GM12878 (cell line): Measurements from ENCODE around the gene NPIPB6. TPM values are rescaled to one million over a fixed set of nuclear protein-coding genes. Genes with fewer than 3 reads are reported as not detected.

Source experiments
- ATAC-seq: fragments of 200-7000 bp; cut with Tn5 transposase; 3 replicates; pipeline ENCODE4 v1.9.1; 2020; ENCODE audit warnings: mild to moderate bottlenecking, moderate library complexity
- BruUV-seq: library from RNA; stranded (reverse); fragments of 400-500 nt; replicated peaks from 2 replicates; lab custom pipeline; 2021; lab: Mats Ljungman, UMichigan
- CTCF ChIA-PET: fragments of 300-600 bp; sonication (Branson Sonifier 250); formaldehyde crosslinking; extraction: SDS; loops from one replicate; lab custom pipeline; 2021; ENCODE audit warnings: inconsistent platforms; lab: Yijun Ruan, JAX
- POLR2A ChIA-PET: fragments of 350-600 bp; formaldehyde crosslinking; extraction: SDS; loops from one replicate; lab custom pipeline; 2021; ENCODE audit warnings: inconsistent platforms; lab: Charles Lee
- RAD21 ChIA-PET: fragments of 300-600 bp; sonication (Branson Sonifier 250); formaldehyde crosslinking; loops from one replicate; lab custom pipeline; 2023; ENCODE audit warnings: antibody characterized with exemption; ENCODE audit not compliant: unreplicated experiment; lab: Charles Lee
- SMC1A ChIA-PET: fragments of 300-600 bp; sonication (Branson Sonifier 250); formaldehyde crosslinking; loops from one replicate; lab custom pipeline; 2023; ENCODE audit not compliant: unreplicated experiment, uncharacterized antibody; lab: Charles Lee
- DNase-seq: peaks from one replicate; pipeline ENCODE4 v3.0.0-alpha.2; 2011; ENCODE audit warnings: low read depth, low spot score
- FAIRE-seq: peaks from 3 replicates; lab custom pipeline; 2011; peaks lifted over from hg19 to GRCh38; lab: Jason Lieb, UNC
- H2AFZ ChIP-seq: 2 replicates; pipeline ENCODE4 v1.6.0; 2011; ENCODE audit warnings: low read depth, low read length, control low read depth; ENCODE audit not compliant: control insufficient read depth
- H3K27ac ChIP-seq: 2 replicates; pipeline ENCODE4 v1.5.1; 2011; ENCODE audit warnings: control low read depth; ENCODE audit not compliant: control insufficient read depth, insufficient read depth
- H3K27me3 ChIP-seq, 2 experiments: replicated peaks in 1 of 2; 2 replicates each; pipeline versions ENCODE4 v1.6.0 to v1.6.1; 2011; ENCODE audit warnings: low read length in 1 of 2; ENCODE audit not compliant: control insufficient read depth in 2 of 2, insufficient read depth in 2 of 2
- H3K36me3 ChIP-seq, 2 experiments: 2 replicates each; pipeline ENCODE4 v1.5.1; 2011; ENCODE audit warnings: low read length in 1 of 2; ENCODE audit not compliant: control insufficient read depth in 2 of 2, insufficient read depth in 2 of 2
- H3K4me1 ChIP-seq: 2 replicates; pipeline ENCODE4 v1.6.1; 2011; ENCODE audit warnings: mild to moderate bottlenecking, low read length, moderate library complexity, mixed read lengths; ENCODE audit not compliant: control insufficient read depth, insufficient read depth
- H3K4me2 ChIP-seq: 2 replicates; pipeline ENCODE4 v1.6.0; 2011; ENCODE audit warnings: control low read depth; ENCODE audit not compliant: control insufficient read depth, insufficient read depth
- H3K4me3 ChIP-seq: fragments of 200-600 bp; sonication (generic); 2 replicates; pipeline ENCODE4 v1.5.1; 2016
- H3K79me2 ChIP-seq: 2 replicates; pipeline ENCODE4 v1.6.0; 2011; ENCODE audit warnings: low read length; ENCODE audit not compliant: control insufficient read depth, insufficient read depth
- H3K9ac ChIP-seq: 2 replicates; pipeline ENCODE4 v1.8.0; 2011; ENCODE audit warnings: low read length, control low read depth, mixed read lengths; ENCODE audit not compliant: control insufficient read depth, insufficient read depth
- H3K9me3 ChIP-seq: replicated peaks from 3 replicates; pipeline ENCODE4 v1.5.1; 2011; ENCODE audit warnings: mild to moderate bottlenecking, low read length; ENCODE audit not compliant: control insufficient read depth, insufficient read depth
- H4K20me1 ChIP-seq: 2 replicates; pipeline ENCODE4 v1.6.0; 2011; ENCODE audit not compliant: control insufficient read depth, insufficient read depth
- BCLAF1 ChIP-seq: fragments of 450-650 bp; IDR thresholded peaks from 2 replicates; pipeline ENCODE4 v1.6.1; 2017; ENCODE audit warnings: antibody characterized with exemption, mild to moderate bottlenecking, moderate library complexity
- CTCF ChIP-seq, 3 experiments: IDR thresholded peaks in 2 of 3; conservative IDR thresholded peaks in 1 of 3; 2 replicates each; pipeline ENCODE4 v1.5.1; 2011; ENCODE audit warnings: low read depth in 3 of 3, low read length in 3 of 3, mild to moderate bottlenecking in 3 of 3, control low read depth in 2 of 3, moderate library complexity in 2 of 3, inconsistent platforms in 1 of 3, mixed read lengths in 1 of 3; ENCODE audit not compliant: control insufficient read depth in 2 of 3, insufficient read depth in 1 of 3; ENCODE audit errors: extremely low read depth in 1 of 3
- PAX5 ChIP-seq: IDR thresholded peaks from 2 replicates; pipeline ENCODE4 v1.6.1; 2011; ENCODE audit warnings: low read depth, low read length, borderline replicate concordance
- SKIL ChIP-seq: fragments of 450-650 bp; IDR thresholded peaks from 2 replicates; pipeline ENCODE4 v1.6.1; 2017; ENCODE audit warnings: mild to moderate bottlenecking, low read depth, inconsistent platforms; ENCODE audit not compliant: poor library complexity, severe bottlenecking
- ZBTB33 ChIP-seq: fragments of 450-650 bp; IDR thresholded peaks from 2 replicates; pipeline ENCODE4 v1.6.1; 2017; ENCODE audit warnings: mild to moderate bottlenecking
- ZBTB4 ChIP-seq: fragments of 450-650 bp; formaldehyde crosslinking; IDR thresholded peaks from 2 replicates; pipeline ENCODE4 v1.4.0; 2022; ENCODE audit warnings: mild to moderate bottlenecking, moderate library complexity
- ZNF207 ChIP-seq: fragments of 450-650 bp; IDR thresholded peaks from 2 replicates; pipeline ENCODE4 v1.6.1; 2014; ENCODE audit warnings: antibody characterized with exemption, mild to moderate bottlenecking, borderline replicate concordance
- WGBS: methylation state at CpG from one replicate; pipeline ENCODE4 v1.1.6; 2016; ENCODE audit warnings: low lambda C conversion rate; ENCODE audit not compliant: insufficient replicate concordance, insufficient coverage; ENCODE audit errors: missing lambda C conversion rate; 5-methylcytosine and 5-hydroxymethylcytosine counted together
- in situ Hi-C: fragments of 300-500 bp; cut with MboI; formaldehyde crosslinking; loops from 9 replicates; pipeline ENCODE4 v1.14.3; 2018; ENCODE audit warnings: mixed read lengths
- intact Hi-C: fragments of 100-400 bp; cut with micrococcal nuclease; formaldehyde crosslinking; loops from one replicate; pipeline ENCODE4 v1.14.2; 2022; ENCODE audit not compliant: unreplicated experiment
- polyA plus RNA-seq, 11 experiments: library from polyadenylated mRNA; depleted of rRNA in 4 of 11; unstranded in 6 of 11; stranded (reverse) in 5 of 11; fragments of >200 nt; fragmentation: Nextera tagmentation in 4 of 11; fragmentation: Illumina TruSeq in 1 of 11; extraction: Ambion mirVana in 4 of 11; extraction: Trizol in 1 of 11; gene quantifications; 1 replicate in 1 of 11; 2 replicates in 10 of 11; pipeline versions ENCODE4 v1.2.1 to v1.2.3, GENCODE V29; 2011 to 2016; ENCODE audit warnings: inconsistent platforms in 2 of 11, missing spikeins in 2 of 11, low read depth in 1 of 11
- total RNA-seq, 4 experiments: library from RNA; depleted of rRNA in 3 of 4; stranded (reverse); fragments of >200 nt in 3 of 4; fragmentation: Illumina TruSeq in 1 of 4; extraction: Trizol in 1 of 4; gene quantifications; 2 replicates each; pipeline versions ENCODE4 v1.2.1 to v1.2.3, GENCODE V29; 2013 to 2021

Gene NPIPB6
- total and polyA plus RNA-seq, 10 of the 15 experiments (the other 5 are each of a cell fraction or from before 2014, with no cell fraction given), result 0.24 to 0.76 (median 0.44) TPM; not detected in 5

GRCh38 chr16:28310796-28311195, 52.5 kb downstream of the NPIPB6 start (continued):
- TF ChIP-seq ZNF207 (no peak), CTCF (IDR thresholded peaks at IDR 0.05 in 2 of 3, conservative IDR thresholded peaks at IDR 0.05 in 1 of 3; ENCODE audit: control insufficient read depth in 2 of 3, extremely low read depth in 1 of 3, insufficient read depth in 1 of 3, low read depth in 3 of 3, low read length in 3 of 3) (no peak), SKIL (no peak)

GRCh38 chr16:28309811-28310311, 53.4 kb downstream of the NPIPB6 start:
- DNase-seq (no peak), ATAC-seq (peak; percentile 45; the same call in 1 of the 3 replicates), FAIRE-seq (no peak)
- Histone ChIP-seq H3K9me3 (no peaks in the 10 kb centered on the region), H2AFZ (no peak overlapping the region), H4K20me1 (no peaks in the 10 kb centered on the region), H3K4me1 (peaks cover 3% of the 10 kb centered on the region; the same call in 1 of the 2 replicates), H3K79me2 (no peaks in the 10 kb centered on the region), H3K36me3 (no peaks in the 10 kb centered on the region), H3K4me3 (no peak overlapping the region), H3K27me3 (peaks cover 0 to 2% of the 10 kb centered on the region in 2 experiments; a peak in 2 of 4 replicates), H3K4me2 (no peak overlapping the region), H3K9ac (no peak overlapping the region), H3K27ac (no peak overlapping the region)
- 14% methylated on average over 20 of the region's 20 CpGs for WGBS
- BruUV-seq, result no TSS peak
- ChIA-PET SMC1A (no interaction called here), RAD21 (interaction anchor here (1.0 kb wide), 1 partner anchor 30 kb away, joined by 5 read pairs; no protein-coding TSS in a partner anchor), POLR2A (interaction anchor here (0.5 kb wide), 1 partner anchor 91 kb away, joined by 5 read pairs; no protein-coding TSS in a partner anchor), CTCF (interaction anchor here (1.3 kb wide), 1 partner anchor 12 kb away, joined by 6 read pairs; no protein-coding TSS in a partner anchor)
- intact Hi-C loops, result no loop called here
- in situ Hi-C loops, result loop anchor here (5.0 kb wide), 1 partner anchor 33 kb away; no protein-coding TSS in a partner anchor
- no peak for TF ChIP-seq ZBTB4 (CRISPR knock-in tag)
- no peak for TF ChIP-seq ZBTB33
- no peak for TF ChIP-seq BCLAF1
- no peak for TF ChIP-seq PAX5
